K562 (cell line): Measurements from ENCODE around the gene SEC61A2. TPM values are rescaled to one million over a fixed set of nuclear protein-coding genes. Genes with fewer than 3 reads are reported as not detected.

Experiments
- ARID3B ChIP-seq: fragments of 250-450 bp; sonication (Bioruptor Pico); IDR thresholded peaks from 2 replicates; pipeline ENCODE4 v1.4.0; 2020; ENCODE audit warnings: borderline replicate concordance
- ASH1L ChIP-seq: fragments of 450-650 bp; IDR thresholded peaks from 2 replicates; pipeline ENCODE4 v1.6.1; 2018; ENCODE audit warnings: borderline replicate concordance, mild to moderate bottlenecking, low read depth; ENCODE audit not compliant: partially characterized antibody
- BACH1 ChIP-seq: fragments of 200-800 bp; sonication (Bioruptor generic); IDR thresholded peaks from 2 replicates; pipeline ENCODE4 v1.6.1; 2016; ENCODE audit warnings: missing genetic modification characterization, missing compliant biosample characterization
- CEBPB ChIP-seq: fragments of 450-650 bp; IDR thresholded peaks from 2 replicates; pipeline ENCODE4 v1.6.1; 2016; ENCODE audit warnings: missing genetic modification characterization, missing compliant biosample characterization
- ERF ChIP-seq: fragments of 450-650 bp; formaldehyde crosslinking; IDR thresholded peaks from 2 replicates; pipeline ENCODE4 v1.4.0; 2020; ENCODE audit warnings: mild to moderate bottlenecking, mixed read lengths
- HMBOX1 ChIP-seq: sonication (generic); IDR thresholded peaks from 2 replicates; pipeline ENCODE4 v1.6.1; 2016
- JUNB ChIP-seq: fragments of 450-650 bp; formaldehyde crosslinking; conservative IDR thresholded peaks from 2 replicates; pipeline ENCODE4 v1.4.0; 2020; ENCODE audit warnings: mild to moderate bottlenecking
- KDM4B ChIP-seq, 2 experiments: fragments of 450-650 bp in 1 of 2; sonication (generic) in 1 of 2; IDR thresholded peaks; 2 replicates each; pipeline ENCODE4 v1.6.1; 2016 to 2017; ENCODE audit warnings: borderline replicate concordance in 2 of 2, antibody characterized with exemption in 1 of 2, low read depth in 1 of 2, mild to moderate bottlenecking in 1 of 2
- MXI1 ChIP-seq: IDR thresholded peaks from 2 replicates; pipeline ENCODE4 v1.6.1; 2011; ENCODE audit warnings: low read depth, mild to moderate bottlenecking, improper control_type of control experiment, low read length
- PKNOX1 ChIP-seq: fragments of 450-650 bp; IDR thresholded peaks from 2 replicates; pipeline ENCODE4 v1.6.1; 2016
- SIX5 ChIP-seq, 2 experiments: IDR thresholded peaks; 2 replicates each; pipeline ENCODE4 v1.6.1; 2011; ENCODE audit warnings: low read length in 2 of 2, borderline replicate concordance in 1 of 2, low read depth in 1 of 2, mild to moderate bottlenecking in 1 of 2, moderate library complexity in 1 of 2; ENCODE audit not compliant: insufficient read depth in 1 of 2
- TBP ChIP-seq: optimal IDR thresholded peaks from 2 replicates; pipeline ENCODE3; 2011; ENCODE audit warnings: low read depth, low read length, improper control_type of control experiment
- ZNF41 ChIP-seq: fragments of 250-450 bp; sonication (Bioruptor Pico); conservative IDR thresholded peaks from 2 replicates; pipeline ENCODE4 v1.4.0; 2020; ENCODE audit warnings: mild to moderate bottlenecking
- ZNF592 ChIP-seq: fragments of 450-650 bp; IDR thresholded peaks from 2 replicates; pipeline ENCODE4 v1.6.1; 2017; ENCODE audit warnings: antibody characterized with exemption, mild to moderate bottlenecking
- ZNF639 ChIP-seq, 2 experiments: fragments of 200-800 bp in 1 of 2; sonication (Bioruptor generic) in 1 of 2; sonication (generic) in 1 of 2; formaldehyde crosslinking in 1 of 2; IDR thresholded peaks in 1 of 2; conservative IDR thresholded peaks in 1 of 2; 2 replicates each; pipeline versions ENCODE4 v1.5.0 to v1.6.1; 2016 to 2020; ENCODE audit warnings: missing compliant biosample characterization in 1 of 2, missing genetic modification characterization in 1 of 2, missing genetic modification reagents in 1 of 2
- ZNF668 ChIP-seq: fragments of 250-450 bp; sonication (Bioruptor Pico); IDR thresholded peaks from 2 replicates; pipeline ENCODE4 v1.8.0; 2022; ENCODE audit warnings: mild to moderate bottlenecking, inconsistent platforms
- polyA plus RNA-seq, 8 experiments: library from polyadenylated mRNA; depleted of rRNA in 4 of 8; stranded (reverse) in 5 of 8; unstranded in 3 of 8; fragments of >200 nt; fragmentation: Nextera tagmentation in 2 of 8; fragmentation: Illumina TruSeq in 1 of 8; extraction: Ambion mirVana in 2 of 8; extraction: Trizol in 1 of 8; gene quantifications; 2 replicates each; pipeline versions ENCODE4 v1.2.1 to v1.2.3, GENCODE V29; 2011 to 2014; ENCODE audit warnings: inconsistent platforms in 1 of 8, missing spikeins in 1 of 8
- total RNA-seq, 7 experiments: library from RNA; depleted of rRNA in 6 of 7; stranded (reverse); fragments of >200 nt in 6 of 7; fragmentation: Illumina TruSeq in 2 of 7; extraction: Trizol in 2 of 7; gene quantifications; 2 replicates each; pipeline versions ENCODE4 v1.2.1 to v1.2.3, GENCODE V29; 2011 to 2021; ENCODE audit warnings: low replicate concordance in 1 of 7

The SEC61A2 gene
- total and polyA plus RNA-seq, 9 of the 15 experiments (the other 6 are each of a cell fraction or from before 2014, with no cell fraction given) = 1.2 to 9.7 (median 3.9) TPM

GRCh38 chr10:12195603-12196506 lies 66.4 kb downstream of the SEC61A2 start, which contains the start of the genes CDC123 and NUDT5 (continued):
- TF ChIP-seq ZNF592 (peak; percentile 54), ARID3B (CRISPR knock-in tag) (no peak), ZNF668 (no peak), ZNF639 (CRISPR knock-in tag; conservative IDR thresholded peaks at IDR 0.05 in 1 of 2, IDR thresholded peaks at IDR 0.05 in 1 of 2) (peak in 1 of 2 experiments; percentile 76; a peak in 2 of 4 replicates), MXI1 (no peak), HMBOX1 (0 out of 2 replicates have a peak, but pooled peaks have one; percentile 5), ZNF41 (CRISPR knock-in tag) (no peak), PKNOX1 (peak; percentile 70), KDM4B (IDR thresholded peaks at IDR 0.05; ENCODE audit: borderline replicate concordance in 2 of 2, low read depth in 1 of 2) (0 out of 4 replicates have a peak, but pooled peaks of 1 of the 2 experiments have one; percentile 58), ERF (CRISPR knock-in tag) (0 out of 2 replicates have a peak, but pooled peaks have one; percentile 9), TBP (peak; percentile 60), ASH1L (peak; percentile 76), BACH1 (tag) (no peak), SIX5 (IDR thresholded peaks at IDR 0.05; ENCODE audit: borderline replicate concordance in 1 of 2, insufficient read depth in 1 of 2, low read depth in 1 of 2, low read length in 2 of 2) (peak; percentile 24 to 56; a peak in 2 of 4 replicates), JUNB (CRISPR knock-in tag) (no peak), CEBPB (tag) (no peak)
